Measurements from ENCODE around the gene TMED9. TPM values are rescaled to one million over a fixed set of nuclear protein-coding genes. Genes with fewer than 3 reads are reported as not detected.

Gene TMED9
- total RNA-seq, 1 experiment from 2014 or later, result 119 TPM

DNA sequence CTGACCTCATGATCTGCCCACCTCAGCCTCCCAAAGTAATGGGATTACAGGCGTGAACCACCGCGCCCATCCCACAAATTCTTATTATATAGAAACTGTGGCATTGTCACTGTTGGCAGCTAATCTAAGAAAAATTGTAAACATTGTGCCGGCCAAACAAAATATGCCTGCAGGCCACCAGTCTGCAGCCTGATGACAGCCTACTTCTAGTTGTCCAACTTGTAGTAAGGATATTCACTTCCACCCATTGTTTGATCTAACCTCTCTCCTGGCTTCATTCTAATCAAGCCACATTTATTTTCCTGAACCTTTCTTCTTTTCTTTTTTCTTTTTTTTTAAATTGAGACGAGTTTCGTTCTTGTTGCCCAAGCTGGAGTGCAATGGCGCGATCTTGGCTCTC lies 13.7 kb upstream of the TMED9 start:
- DNase-seq (ENCODE audit: low read depth), result no peak

- DNase-seq (ENCODE audit: low read depth), result no peak
These were observed 3.5 kb upstream of the TMED9 start for GRCh38 chr5:177588413-177588909.

GRCh38 chr5:177590406-177590805 lies 1.6 kb upstream of the TMED9 start:
- DNase-seq (ENCODE audit: low read depth), result no peak

DNA sequence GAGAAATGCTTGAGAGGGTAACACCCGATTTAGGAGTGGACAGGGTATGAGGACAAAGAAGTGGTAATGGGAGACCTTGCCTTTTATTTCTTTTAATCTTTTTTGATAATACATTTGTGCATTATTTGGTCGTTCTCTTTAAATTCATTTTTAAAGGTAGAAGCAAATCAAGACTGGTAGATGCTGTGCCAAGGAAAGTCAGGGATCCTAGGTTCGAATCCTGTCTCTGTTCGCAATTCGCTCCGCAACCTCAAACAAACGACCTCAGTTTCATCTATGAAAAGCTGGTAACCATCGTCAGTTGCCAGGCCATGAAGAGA lies 353 bp upstream of the TMED9 start:
- no peak for DNase-seq (ENCODE audit: low read depth)

DNA sequence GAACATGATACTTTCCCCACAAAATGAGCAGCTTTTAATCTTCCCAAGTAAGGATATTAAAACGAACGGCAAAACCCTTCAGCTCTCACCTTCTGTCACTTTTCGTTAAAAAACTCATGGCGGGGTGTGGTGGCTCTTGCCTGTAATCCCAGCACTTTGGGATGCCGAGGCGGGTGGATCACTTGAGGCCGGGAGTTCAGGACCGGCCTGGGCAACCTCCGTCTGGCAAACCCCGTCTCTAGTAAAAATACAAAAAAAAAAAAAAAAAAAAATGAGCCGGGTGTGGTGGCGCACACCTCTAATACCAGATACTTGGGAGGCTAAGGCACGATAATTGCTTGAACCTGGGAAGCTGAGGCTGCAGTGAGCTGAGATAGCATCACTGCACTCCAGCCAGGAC lies 902 bp downstream of the TMED9 start:
- no peak for DNase-seq (ENCODE audit: low read depth)

DNA sequence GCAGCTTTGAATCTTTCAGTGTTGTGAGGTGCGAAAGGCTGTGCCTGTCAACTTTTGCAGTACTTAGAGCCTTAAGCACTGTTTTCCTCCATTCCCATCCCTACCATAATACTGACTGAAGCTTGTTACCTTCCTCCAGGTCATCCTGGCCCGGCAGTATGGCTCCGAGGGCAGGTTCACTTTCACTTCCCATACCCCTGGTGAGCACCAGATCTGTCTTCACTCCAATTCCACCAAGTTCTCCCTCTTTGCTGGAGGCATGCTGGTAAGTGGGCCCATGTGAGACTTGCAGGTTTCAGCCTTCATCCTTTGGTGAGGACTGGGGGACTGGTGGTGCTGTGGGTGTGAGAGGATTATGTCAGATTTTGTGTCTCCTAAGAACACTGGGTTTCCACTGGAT lies 1.5 kb downstream of the TMED9 start:
- no peak for DNase-seq (ENCODE audit: low read depth)

DNA sequence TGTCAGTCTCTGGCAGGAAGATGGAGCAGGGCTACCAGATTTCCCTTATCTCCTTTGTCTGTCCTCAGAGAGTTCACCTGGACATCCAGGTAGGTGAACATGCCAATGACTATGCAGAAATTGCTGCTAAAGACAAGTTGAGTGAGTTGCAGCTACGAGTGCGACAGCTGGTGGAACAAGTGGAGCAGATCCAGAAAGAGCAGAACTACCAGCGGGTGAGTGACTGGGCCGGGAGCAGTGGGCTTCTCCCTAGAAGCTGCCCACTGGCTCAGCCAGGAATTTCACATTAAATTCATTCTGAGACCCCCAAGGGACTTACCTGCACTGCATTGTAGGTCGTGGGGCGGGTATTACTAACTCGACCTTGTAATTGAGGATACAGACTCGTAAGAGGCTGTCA lies 2.1 kb downstream of the TMED9 start:
- no peak for DNase-seq (ENCODE audit: low read depth)

DNA sequence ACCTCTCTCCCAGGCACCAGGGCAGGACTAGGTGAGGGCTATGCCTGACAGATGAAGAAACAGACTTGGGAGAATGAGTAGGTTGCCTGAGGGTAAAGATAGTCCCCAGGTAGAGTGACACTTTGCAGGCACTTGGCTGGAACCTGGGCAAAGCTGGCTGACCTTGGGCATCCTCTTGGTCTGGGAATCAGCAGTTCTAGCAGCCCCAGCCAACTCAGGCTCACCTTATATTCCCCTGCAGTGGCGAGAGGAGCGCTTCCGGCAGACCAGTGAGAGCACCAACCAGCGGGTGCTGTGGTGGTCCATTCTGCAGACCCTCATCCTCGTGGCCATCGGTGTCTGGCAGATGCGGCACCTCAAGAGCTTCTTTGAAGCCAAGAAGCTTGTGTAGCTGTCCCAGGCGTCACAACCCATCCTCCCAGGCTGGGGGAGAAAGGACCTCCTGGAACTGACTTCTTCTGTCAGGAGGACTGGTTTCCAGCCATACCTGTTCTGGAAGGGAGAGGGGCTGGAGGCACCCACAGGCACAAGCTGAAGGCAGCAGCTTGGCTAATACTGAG lies 3.1 kb downstream of the TMED9 start:
- no peak for DNase-seq (ENCODE audit: low read depth)

- no peak for DNase-seq (ENCODE audit: low read depth)
These were observed 4.2 kb downstream of the TMED9 start for GRCh38 chr5:177595991-177596774.

GRCh38 chr5:177596775-177597238 lies 4.8 kb downstream of the TMED9 start:
- no peak for DNase-seq (ENCODE audit: low read depth)

DNA sequence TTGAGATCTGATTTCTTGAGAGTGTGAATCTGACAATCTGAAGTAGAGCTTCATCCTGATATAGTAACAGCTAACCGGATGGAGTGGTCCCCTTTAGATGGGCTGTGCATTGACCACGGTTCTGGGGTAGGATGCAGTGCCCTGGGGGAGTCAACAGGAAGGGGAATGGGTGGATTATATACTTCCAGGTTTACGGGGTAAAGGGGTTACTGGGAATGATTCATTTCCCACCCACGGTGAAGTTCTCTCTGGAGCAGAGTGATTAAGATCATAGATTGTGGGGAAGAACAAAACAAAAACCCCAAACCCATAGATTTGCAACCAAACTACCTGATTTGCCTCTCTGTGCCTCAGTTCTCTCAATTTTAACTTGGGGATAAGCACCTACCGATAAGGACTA lies 6.5 kb downstream of the TMED9 start:
- DNase-seq (ENCODE audit: low read depth), result no peak

DNA sequence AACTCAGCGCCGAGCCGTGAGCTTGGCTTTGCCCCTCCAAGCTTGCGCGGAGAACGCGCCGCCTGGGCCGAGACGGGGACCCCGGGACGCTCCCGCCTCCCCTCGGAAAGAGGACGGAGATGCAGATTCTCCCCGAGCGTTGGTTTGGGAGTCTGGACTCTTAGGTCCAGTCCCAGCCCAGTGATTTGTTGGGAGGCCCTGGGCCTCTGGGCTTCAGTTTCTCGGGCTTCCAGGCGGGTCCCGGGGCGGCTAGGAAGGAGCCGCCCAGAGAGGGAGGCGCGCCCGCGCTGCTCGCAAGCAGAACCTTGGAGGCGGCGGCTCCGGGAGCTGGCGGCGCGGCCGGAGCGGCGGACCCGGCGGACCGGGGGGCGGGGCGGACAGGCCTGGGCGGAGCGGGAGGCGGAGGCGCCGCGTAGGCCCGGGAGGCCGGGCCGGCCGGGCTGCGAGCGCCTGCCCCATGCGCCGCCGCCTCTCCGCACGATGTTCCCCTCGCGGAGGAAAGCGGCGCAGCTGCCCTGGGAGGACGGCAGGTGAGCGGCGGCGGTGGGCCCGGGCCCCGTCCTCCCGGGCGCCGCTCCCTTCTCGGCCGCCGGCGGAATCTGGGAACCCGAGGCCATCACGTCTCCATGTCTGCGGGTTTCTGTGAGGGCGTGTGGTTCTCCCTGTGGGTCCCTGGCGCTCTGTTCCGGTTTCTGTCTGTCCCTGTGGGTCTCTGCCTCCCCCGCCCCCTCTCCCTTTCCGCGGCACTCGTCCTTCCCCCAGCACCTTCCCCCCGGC lies 7.9 kb downstream of the TMED9 start, which contains the start of gene B4GALT7:
Gene B4GALT7 (plus strand): TSS at position 402 of the 777 bp plus-strand sequence. CDS start 79 bp downstream, at position 481.
- DNase-seq (ENCODE audit: low read depth), result peak; percentile 67

GRCh38 chr5:177600508-177601018 lies 8.6 kb downstream of the TMED9 start:
- peak; percentile 17 for DNase-seq (ENCODE audit: low read depth)

GRCh38 chr5:177601126-177601525 lies 9.1 kb downstream of the TMED9 start:
- no peak for DNase-seq (ENCODE audit: low read depth)

DNA sequence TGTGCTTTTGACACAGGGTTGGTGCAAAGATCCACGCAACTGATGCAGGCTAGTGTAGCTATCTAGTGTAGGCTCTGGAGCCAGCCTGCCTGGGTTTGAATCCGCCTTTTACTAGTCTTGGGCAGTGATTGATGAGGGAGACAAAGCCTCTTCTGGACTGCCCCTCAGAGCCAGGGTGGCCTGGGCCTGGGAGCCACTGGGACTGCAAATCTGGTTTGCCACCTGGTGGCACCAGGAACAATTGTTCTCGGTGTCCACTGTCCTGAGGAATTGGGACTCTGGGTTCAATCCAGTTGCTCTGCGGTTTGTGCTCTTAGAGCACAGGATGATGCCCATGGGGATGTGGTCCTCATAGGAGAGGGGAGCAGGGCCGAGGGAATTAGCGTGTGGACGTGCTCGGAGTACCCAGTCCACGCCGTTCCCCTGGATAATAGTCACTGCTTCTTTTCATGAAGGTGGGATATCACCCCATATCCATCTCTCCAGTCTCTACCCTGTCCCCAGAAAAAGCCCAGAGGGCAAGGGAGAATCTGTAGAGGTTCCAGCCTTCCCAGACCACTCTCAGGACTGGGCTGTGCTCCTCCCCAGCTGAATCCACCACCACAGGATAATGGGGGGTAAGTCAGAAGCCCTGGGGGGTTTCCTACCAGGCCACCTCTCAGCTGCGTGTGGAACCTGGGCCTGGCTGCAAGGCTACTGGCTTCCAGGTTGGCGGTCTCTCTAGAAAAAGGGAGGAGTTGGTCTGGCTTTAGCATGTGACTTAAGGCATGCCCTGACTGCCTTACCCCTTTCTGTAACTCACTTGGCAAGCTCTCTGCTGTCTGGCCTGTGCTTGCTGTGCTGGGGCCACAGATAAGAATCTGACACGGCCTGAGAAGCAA lies 9.8 kb downstream of the TMED9 start:
- no peak for DNase-seq (ENCODE audit: low read depth)

- DNase-seq (ENCODE audit: low read depth), result no peak
These were observed 10.4 kb downstream of the TMED9 start for GRCh38 chr5:177602458-177602830.

GRCh38 chr5:177603631-177604030 lies 11.6 kb downstream of the TMED9 start:
- DNase-seq (ENCODE audit: low read depth), result no peak

GRCh38 chr5:177604116-177604521 lies 12.1 kb downstream of the TMED9 start:
- DNase-seq (ENCODE audit: low read depth), result no peak

DNA sequence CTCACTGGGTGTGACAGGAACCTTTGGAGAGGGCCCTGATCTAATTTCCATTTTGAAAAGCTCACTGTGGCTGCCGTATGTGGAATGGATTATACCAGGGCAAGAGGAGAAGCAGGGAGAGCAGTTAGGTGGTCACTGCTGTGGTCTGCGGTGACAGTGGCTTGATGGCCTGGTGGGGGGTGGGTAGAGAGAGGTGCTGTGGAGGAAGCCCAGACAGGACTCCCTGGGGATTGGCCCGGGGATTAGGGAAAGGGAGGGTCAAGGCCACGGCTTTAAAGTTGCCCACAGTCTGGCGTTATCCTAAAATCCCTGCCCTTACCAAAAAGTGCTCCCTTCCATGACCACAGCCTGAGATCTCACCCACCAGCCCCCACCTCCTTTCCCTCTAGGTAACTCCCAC lies 12.7 kb downstream of the TMED9 start:
- DNase-seq (ENCODE audit: low read depth), result no peak

GRCh38 chr5:177605078-177605477 lies 13.1 kb downstream of the TMED9 start:
- no peak for DNase-seq (ENCODE audit: low read depth)

GRCh38 chr5:177605667-177606066 lies 13.7 kb downstream of the TMED9 start:
- DNase-seq (ENCODE audit: low read depth), result no peak
